WERI-Rb-1 (cell line): ENCODE data around the gene IQGAP2.

Experiments
- DNase-seq: peaks from one replicate; pipeline ENCODE4 v3.0.0-alpha.2; 2020
- H3K27ac ChIP-seq: fragments of 250-450 bp; sonication (Bioruptor Pico); 2 replicates; pipeline ENCODE4 v1.5.1; 2020; ENCODE audit warnings: mild to moderate bottlenecking, moderate library complexity
- H3K27me3 ChIP-seq: fragments of 250-450 bp; sonication (Bioruptor Pico); 2 replicates; pipeline ENCODE4 v1.5.1; 2021; ENCODE audit warnings: mild to moderate bottlenecking, low read depth, moderate library complexity; ENCODE audit not compliant: insufficient read depth, severe bottlenecking
- H3K36me3 ChIP-seq: fragments of 250-450 bp; sonication (Bioruptor Pico); 2 replicates; pipeline ENCODE4 v1.5.1; 2020; ENCODE audit warnings: mild to moderate bottlenecking, moderate library complexity
- H3K4me3 ChIP-seq: 2 replicates; pipeline ENCODE4 v1.5.1; 2011; ENCODE audit warnings: low read depth, mild to moderate bottlenecking, control low read depth, low read length
- H3K9me3 ChIP-seq: fragments of 250-450 bp; sonication (Bioruptor Pico); 2 replicates; pipeline ENCODE4 v1.5.1; 2021; ENCODE audit warnings: mild to moderate bottlenecking, moderate library complexity; ENCODE audit not compliant: severe bottlenecking
- CTCF ChIP-seq: IDR thresholded peaks from 2 replicates; pipeline ENCODE4 v1.5.1; 2011; ENCODE audit warnings: low read depth, mild to moderate bottlenecking, control low read depth, inconsistent platforms, low read length

IQGAP2 gene

GRCh38 chr5:76413746-76414145 lies 10.7 kb downstream of the IQGAP2 start:
- Histone ChIP-seq H3K9me3 (no peaks in the 10 kb centered on the region), H3K4me3 (no peak overlapping the region), H3K36me3 (no peaks in the 10 kb centered on the region), H3K27ac (no peak overlapping the region), H3K27me3 (no peaks in the 10 kb centered on the region)
- no peak for DNase-seq
- no peak for TF ChIP-seq CTCF

GRCh38 chr5:76414788-76415187 lies 11.7 kb downstream of the IQGAP2 start:
- TF ChIP-seq CTCF = no peak
- H3K27ac ChIP-seq = no peak overlapping the region
- DNase-seq = no peak
- no peak overlapping the region for H3K4me3 ChIP-seq
- no peaks in the 10 kb centered on the region for H3K27me3 ChIP-seq
- no peaks in the 10 kb centered on the region for H3K36me3 ChIP-seq
- H3K9me3 ChIP-seq = no peaks in the 10 kb centered on the region

GRCh38 chr5:76415855-76416254 lies 12.8 kb downstream of the IQGAP2 start:
- no peak overlapping the region for H3K27ac ChIP-seq
- TF ChIP-seq CTCF = no peak
- H3K36me3 ChIP-seq = no peaks in the 10 kb centered on the region
- no peak for DNase-seq
- H3K27me3 ChIP-seq = no peaks in the 10 kb centered on the region
- no peak overlapping the region for H3K4me3 ChIP-seq
- no peaks in the 10 kb centered on the region for H3K9me3 ChIP-seq

- DNase-seq = no peak
- Histone ChIP-seq H3K9me3 (no peaks in the 10 kb centered on the region), H3K4me3 (no peak overlapping the region), H3K36me3 (no peaks in the 10 kb centered on the region), H3K27me3 (no peaks in the 10 kb centered on the region), H3K27ac (no peak overlapping the region)
- no peak for TF ChIP-seq CTCF
Measured at GRCh38 chr5:76419597-76420298, 16.7 kb downstream of the IQGAP2 start.

GRCh38 chr5:76422227-76422626 lies 19.1 kb downstream of the IQGAP2 start:
- H3K36me3 ChIP-seq = no peaks in the 10 kb centered on the region
- H3K27ac ChIP-seq = no peak overlapping the region
- no peaks in the 10 kb centered on the region for H3K9me3 ChIP-seq
- TF ChIP-seq CTCF = no peak
- no peak overlapping the region for H3K4me3 ChIP-seq
- no peaks in the 10 kb centered on the region for H3K27me3 ChIP-seq
- no peak for DNase-seq

GRCh38 chr5:76422742-76423141 lies 19.7 kb downstream of the IQGAP2 start:
- TF ChIP-seq CTCF = no peak
- H3K27ac ChIP-seq = no peak overlapping the region
- no peak overlapping the region for H3K4me3 ChIP-seq
- DNase-seq = no peak
- H3K27me3 ChIP-seq = no peaks in the 10 kb centered on the region
- no peaks in the 10 kb centered on the region for H3K36me3 ChIP-seq
- no peaks in the 10 kb centered on the region for H3K9me3 ChIP-seq
